ENCODE measurements around the gene HSP90B1.

Gene HSP90B1

DNA sequence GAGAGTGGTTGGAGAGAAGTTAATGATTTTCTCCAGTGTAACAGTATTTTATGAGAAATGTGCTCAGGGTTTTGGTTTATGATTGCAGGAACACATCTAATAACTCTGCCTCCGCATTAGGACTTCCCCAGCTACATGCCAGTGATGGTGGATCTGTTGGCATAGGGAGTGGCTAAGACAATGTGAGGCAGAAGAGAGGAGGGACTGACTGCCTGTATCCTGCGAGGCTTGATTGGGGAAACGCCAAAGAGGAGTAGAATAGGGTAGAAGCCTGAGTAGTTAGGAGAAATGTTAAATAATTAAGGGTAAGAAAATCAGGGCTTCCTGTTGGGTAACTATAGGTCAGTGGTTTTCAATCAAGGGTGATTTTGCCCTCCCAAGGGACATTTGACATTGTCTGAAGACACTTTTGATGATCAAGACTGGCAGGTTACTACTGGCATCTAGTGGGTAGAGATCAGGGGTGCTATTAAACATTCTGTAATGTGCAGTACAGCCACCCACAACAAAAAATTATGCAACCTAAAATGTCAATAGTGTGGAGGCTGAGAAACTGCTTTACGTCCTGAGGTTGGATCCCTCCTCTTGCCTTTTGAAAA lies 48.3 kb downstream of the HSP90B1 start:
- no peak for DNase-seq

GRCh38 chr12:103986829-103987228 lies 56.6 kb downstream of the HSP90B1 start:
- DNase-seq: no peak

DNA sequence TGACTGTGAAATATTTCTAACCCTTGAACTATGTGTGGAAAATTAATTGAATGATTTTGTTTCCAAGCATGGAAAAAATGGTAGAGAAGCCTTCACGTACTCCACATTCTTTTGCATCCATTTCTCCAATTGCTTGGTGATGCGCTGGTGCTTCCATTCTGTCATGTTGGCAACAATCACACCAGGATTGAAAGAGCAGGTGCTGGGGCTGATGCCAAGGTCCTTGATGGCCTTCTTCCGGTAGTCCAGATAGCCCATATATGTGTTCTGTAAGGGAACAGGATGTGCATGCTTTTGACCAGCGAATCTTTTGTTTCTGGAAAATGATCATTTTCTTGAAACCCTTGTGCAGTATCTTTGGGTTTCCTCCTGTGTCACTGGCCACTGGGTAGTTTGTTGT lies 64.0 kb downstream of the HSP90B1 start:
- DNase-seq: no peak

- no peak for DNase-seq
These were observed 66.4 kb downstream of the HSP90B1 start for GRCh38 chr12:103996595-103996994.

DNA sequence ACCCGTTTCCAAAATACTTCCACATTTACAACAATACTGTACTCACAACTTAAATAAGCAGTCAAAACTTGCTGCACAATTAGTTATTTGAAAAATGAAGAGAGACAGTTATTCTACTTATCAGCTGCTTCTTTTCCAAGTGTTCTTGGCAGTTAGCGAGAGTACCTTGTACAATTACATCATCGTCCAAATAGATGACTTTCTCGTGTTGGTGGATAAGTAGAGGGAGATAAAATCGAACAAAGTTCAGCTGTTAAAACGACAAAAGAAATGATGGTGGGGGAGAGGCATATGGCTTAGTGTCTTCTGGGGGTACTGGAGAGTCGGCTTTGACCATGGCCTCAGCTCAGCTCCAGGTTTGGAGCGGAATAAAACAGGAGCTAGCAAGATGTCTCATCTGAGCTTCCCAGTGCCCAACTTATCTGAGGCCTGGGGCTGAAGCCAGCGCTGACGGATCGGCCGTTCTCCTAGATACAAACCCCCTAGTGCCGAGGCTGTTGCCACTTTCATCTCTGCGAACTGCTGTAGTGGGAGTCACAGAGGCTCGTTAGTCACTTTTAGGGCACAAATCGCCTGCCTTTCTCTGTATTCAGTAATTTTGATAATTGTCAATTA lies 67.2 kb downstream of the HSP90B1 start:
- no peak for DNase-seq
